Sigmoid colon (tissue), 7 donors: Measurements from ENCODE around the gene GMDS. TPM values are rescaled to one million over a fixed set of nuclear protein-coding genes. Genes with fewer than 3 reads are reported as not detected.

ENCODE experiments used
- DNase-seq: peaks from one replicate; pipeline ENCODE4 v3.0.0-alpha.2; 2019
- H3K27ac ChIP-seq, 4 donors: fragments of 200-600 bp; sonication (generic); one replicate each; pipeline ENCODE4 v1.5.1; 2016 to 2019; ENCODE audit warnings: mild to moderate bottlenecking in 1 of 4
- H3K27me3 ChIP-seq, 3 donors: fragments of 200-600 bp; sonication (generic); one replicate each; pipeline ENCODE4 v1.5.1; 2019; ENCODE audit warnings: mild to moderate bottlenecking in 1 of 3
- H3K36me3 ChIP-seq, 4 donors: fragments of 200-600 bp; sonication (generic); one replicate each; pipeline ENCODE4 v1.5.1; 2016 to 2019
- H3K4me1 ChIP-seq, 4 donors: fragments of 200-600 bp; sonication (generic); one replicate each; pipeline ENCODE4 v1.5.1; 2017 to 2019
- H3K4me3 ChIP-seq, 4 donors: fragments of 200-600 bp; sonication (generic); one replicate each; pipeline ENCODE4 v1.5.1; 2017 to 2019; ENCODE audit warnings: mild to moderate bottlenecking in 2 of 4, moderate library complexity in 1 of 4
- H3K9me3 ChIP-seq, 4 donors: fragments of 200-600 bp in 3 of 4; sonication (generic) in 3 of 4; one replicate each; pipeline versions ENCODE4 v1.5.1 to v1.6.1; 2013 to 2019
- CTCF ChIP-seq, 4 experiments: fragments of 450-650 bp in 3 of 4; fragments of 200-600 bp in 1 of 4; IDR thresholded peaks; one replicate each; pipeline ENCODE4 v1.5.1; 2016 to 2019; ENCODE audit warnings: antibody characterized with exemption in 4 of 4, mild to moderate bottlenecking in 3 of 4, moderate library complexity in 2 of 4
- EP300 ChIP-seq, 4 donors: sonication (generic); formaldehyde crosslinking; IDR thresholded peaks; one replicate each; pipeline ENCODE4 v1.6.1; 2017; ENCODE audit warnings: antibody characterized with exemption in 4 of 4
- POLR2A ChIP-seq, 2 donors: fragments of 450-650 bp; IDR thresholded peaks; one replicate each; pipeline ENCODE4 v1.6.1; 2016; ENCODE audit warnings: antibody characterized with exemption in 2 of 2, mild to moderate bottlenecking in 2 of 2, moderate library complexity in 2 of 2
- POLR2AphosphoS5 ChIP-seq, 4 donors: sonication (generic); formaldehyde crosslinking; IDR thresholded peaks; one replicate each; pipeline ENCODE4 v1.6.1; 2017; ENCODE audit warnings: antibody characterized with exemption in 4 of 4
- WGBS, 2 donors: extraction: QIAGEN DNeasy Blood & Tissue Kit; methylation state at CpG; one replicate each; pipeline ENCODE4 v1.1.7; 2013; 5-methylcytosine and 5-hydroxymethylcytosine counted together
- intact Hi-C: fragments of 100-400 bp; cut with DNase I; formaldehyde crosslinking; loops from one replicate; pipeline ENCODE4 v1.15.1; 2023
- polyA plus RNA-seq, 3 donors: library from polyadenylated mRNA; stranded (reverse); fragments of 200-250 nt; gene quantifications; one replicate each; pipeline ENCODE4 v1.2.3, GENCODE V29; 2013
- total RNA-seq, 4 donors: library from RNA; depleted of rRNA; stranded (reverse); fragments of >200 nt; gene quantifications; one replicate each; pipeline ENCODE4 v1.1.0, GENCODE V29; 2016
- donor health status: healthy with polysubstance abuse.
- donor health status: Bipolar disorder and iron deficiency.
- donor health status: healthy.

Gene GMDS
- total and polyA plus RNA-seq, 7 donors: 3.1 to 173 (median 9.4) TPM

- TF ChIP-seq CTCF (IDR thresholded peaks at IDR 0.05) (no peak), POLR2A (IDR thresholded peaks at IDR 0.05) (no peak), POLR2AphosphoS5 (IDR thresholded peaks at IDR 0.05) (no peak), EP300 (IDR thresholded peaks at IDR 0.05) (no peak)
Observed at GRCh38 chr6:1645466-1646185, 599.8 kb downstream of the GMDS start.

GRCh38 chr6:1644516-1645060 lies 600.8 kb downstream of the GMDS start:
- H3K9me3 ChIP-seq: no peaks in the 10 kb centered on the region
- H3K27me3 ChIP-seq: no peaks in the 10 kb centered on the region
- no peaks in the 10 kb centered on the region for H3K4me1 ChIP-seq
- no peak overlapping the region for H3K27ac ChIP-seq
- no peaks in the 10 kb centered on the region for H3K36me3 ChIP-seq
- DNase-seq: no peak
- WGBS, 2 donors: 85 to 87% methylated on average over 12 of the region's 12 CpGs
- H3K4me3 ChIP-seq: no peak overlapping the region
- TF ChIP-seq CTCF (IDR thresholded peaks at IDR 0.05) (no peak), POLR2A (IDR thresholded peaks at IDR 0.05) (no peak), EP300 (IDR thresholded peaks at IDR 0.05) (no peak), POLR2AphosphoS5 (IDR thresholded peaks at IDR 0.05) (no peak)
- intact Hi-C loops: no loop called here

More at GRCh38 chr6:1645466-1646185, 599.8 kb downstream of the GMDS start:
- H3K27ac ChIP-seq: no peak overlapping the region
- no peaks in the 10 kb centered on the region for H3K4me1 ChIP-seq
- H3K27me3 ChIP-seq: no peaks in the 10 kb centered on the region
- H3K4me3 ChIP-seq: no peak overlapping the region
- intact Hi-C loops: no loop called here
- WGBS, 2 donors: 95 to 97% methylated on average over 14 of the region's 14 CpGs
- H3K9me3 ChIP-seq: no peaks in the 10 kb centered on the region
- no peaks in the 10 kb centered on the region for H3K36me3 ChIP-seq
- no peak for DNase-seq

- H3K4me1 ChIP-seq: no peaks in the 10 kb centered on the region
- TF ChIP-seq POLR2AphosphoS5 (IDR thresholded peaks at IDR 0.05): no peak
- no peak for TF ChIP-seq CTCF (IDR thresholded peaks at IDR 0.05)
- no peak for TF ChIP-seq POLR2A (IDR thresholded peaks at IDR 0.05)
- no peak for TF ChIP-seq EP300 (IDR thresholded peaks at IDR 0.05)
- no peak overlapping the region for H3K27ac ChIP-seq
- intact Hi-C loops: no loop called here
- H3K36me3 ChIP-seq: no peaks in the 10 kb centered on the region
- 87 to 93% methylated on average over 18 of the region's 18 CpGs for WGBS, 2 donors
- no peaks in the 10 kb centered on the region for H3K27me3 ChIP-seq
- no peak overlapping the region for H3K4me3 ChIP-seq
- H3K9me3 ChIP-seq: no peaks in the 10 kb centered on the region
- no peak for DNase-seq
Observed at GRCh38 chr6:1643830-1644445, 601.5 kb downstream of the GMDS start.

- no peaks in the 10 kb centered on the region for H3K27me3 ChIP-seq
- no peaks in the 10 kb centered on the region for H3K4me1 ChIP-seq
- WGBS, 2 donors: 75 to 86% methylated on average over 7 of the region's 7 CpGs
- TF ChIP-seq CTCF (IDR thresholded peaks at IDR 0.05) (no peak), POLR2AphosphoS5 (IDR thresholded peaks at IDR 0.05) (no peak), POLR2A (IDR thresholded peaks at IDR 0.05) (no peak), EP300 (IDR thresholded peaks at IDR 0.05) (no peak)
- no peak overlapping the region for H3K27ac ChIP-seq
- no peaks in the 10 kb centered on the region for H3K36me3 ChIP-seq
- no peak overlapping the region for H3K4me3 ChIP-seq
- intact Hi-C loops: no loop called here
- no peaks in the 10 kb centered on the region for H3K9me3 ChIP-seq
- no peak for DNase-seq
Observed at GRCh38 chr6:1643111-1643510, 602.3 kb downstream of the GMDS start.
